Measurements from ENCODE around the gene JMJD1C. TPM values are rescaled to one million over a fixed set of nuclear protein-coding genes. Genes with fewer than 3 reads are reported as not detected.
"Not testable (repeated sequence)": the region's sequence is repeated elsewhere in the genome, so short reads cannot be mapped to it uniquely, and the experiment has no call there.

JMJD1C gene
- total RNA-seq, 1 experiment from 2014 or later = 57.9 TPM

- no peak for DNase-seq (ENCODE audit: low read depth)
Measured at GRCh38 chr10:63261496-63261895, 204.3 kb downstream of the JMJD1C start.

- no peak for DNase-seq (ENCODE audit: low read depth)
Measured at GRCh38 chr10:63260860-63261251, 204.9 kb downstream of the JMJD1C start.

- DNase-seq (ENCODE audit: low read depth) = no peak
Measured at GRCh38 chr10:63260103-63260859, 205.5 kb downstream of the JMJD1C start.

DNA sequence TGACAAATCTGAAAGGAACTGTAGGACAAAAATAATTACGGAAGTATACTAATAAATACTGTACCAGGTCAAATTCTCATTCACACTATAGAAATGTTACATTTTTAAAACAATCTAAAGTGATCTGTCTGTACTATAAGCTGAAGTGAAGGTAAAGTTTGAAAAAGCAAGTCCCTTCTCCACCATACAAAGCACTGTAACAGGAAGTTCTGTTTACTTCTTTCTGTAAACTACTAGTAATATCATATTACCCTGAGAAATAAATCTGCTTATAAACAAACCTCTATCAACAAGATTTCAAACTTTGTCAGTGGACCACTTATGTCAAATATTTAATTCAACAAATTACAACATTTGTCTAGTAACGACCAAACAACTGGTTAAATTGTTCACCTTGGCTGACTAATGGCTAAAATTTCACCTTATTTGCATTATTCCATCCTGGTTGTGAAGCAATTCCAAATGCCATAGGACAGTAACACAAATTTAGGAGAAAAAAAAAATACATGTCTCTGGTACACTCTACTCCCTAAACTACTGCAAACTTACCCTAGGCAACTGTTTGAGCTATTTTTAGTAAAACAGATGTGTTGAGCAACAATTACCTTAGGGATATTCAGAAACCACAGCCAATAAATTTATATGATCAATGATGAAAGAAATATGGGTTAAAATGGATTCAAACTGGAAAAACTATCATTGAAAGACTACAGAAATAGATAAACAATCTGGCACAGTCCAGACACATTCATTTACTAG is 206.7 kb downstream of the JMJD1C start:
- no peak for DNase-seq (ENCODE audit: low read depth)

DNA sequence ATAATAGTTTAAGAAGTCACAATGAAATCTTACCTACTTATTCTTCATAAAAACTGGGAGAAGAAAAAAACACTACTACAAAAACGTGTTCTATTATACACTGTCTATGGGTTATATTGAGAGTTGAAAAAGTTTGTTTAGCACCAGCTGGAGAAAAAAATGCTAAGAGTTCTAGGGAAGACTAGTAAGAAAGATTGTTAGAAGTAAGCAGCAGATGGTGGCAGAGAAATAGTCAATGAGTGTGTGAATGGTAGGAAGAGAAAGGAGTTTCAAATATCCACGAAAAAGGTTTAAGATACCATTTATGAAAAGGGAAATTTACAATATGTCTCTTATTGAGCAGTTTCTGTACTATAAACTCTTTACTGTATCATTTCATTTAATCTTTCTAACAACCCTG is 208.0 kb downstream of the JMJD1C start:
- DNase-seq (ENCODE audit: low read depth) = no peak

DNA sequence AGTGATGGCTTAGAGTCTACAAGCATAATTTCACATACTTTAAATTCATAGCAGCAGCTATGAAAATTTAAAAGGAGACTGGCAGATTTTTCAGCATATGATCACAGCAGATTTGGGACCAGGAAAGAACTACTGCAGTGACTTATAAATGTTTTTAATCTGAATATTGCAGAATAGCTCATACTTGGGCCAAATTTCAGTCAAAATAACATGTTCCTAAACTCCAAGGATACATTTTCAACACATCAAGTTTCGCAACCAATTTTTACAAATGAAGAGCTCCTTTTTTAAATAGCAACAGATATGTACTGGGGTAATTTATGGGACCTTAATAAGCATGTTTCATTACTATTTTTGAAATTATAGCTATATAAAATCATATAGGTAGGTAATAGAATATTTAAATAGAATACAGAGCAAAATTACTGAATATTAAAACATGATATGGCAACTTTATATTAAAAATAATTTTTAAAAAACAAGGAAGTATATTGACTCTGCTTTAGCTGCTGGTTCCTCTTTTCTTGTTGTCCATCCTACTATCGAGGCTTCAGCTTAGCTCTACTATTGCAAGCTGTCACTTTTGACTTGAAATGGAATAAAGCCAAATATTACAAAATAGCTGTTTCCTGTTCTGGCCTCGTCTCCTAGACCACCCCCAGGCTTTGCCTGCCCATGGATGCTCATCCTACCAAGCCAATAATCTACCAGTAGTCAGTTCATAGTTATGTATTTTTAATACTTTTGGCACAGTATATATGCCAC is 209.6 kb downstream of the JMJD1C start:
- DNase-seq (ENCODE audit: low read depth) = no peak

- no peak for DNase-seq (ENCODE audit: low read depth)
Measured at GRCh38 chr10:63255316-63255715, 210.5 kb downstream of the JMJD1C start.

- DNase-seq (ENCODE audit: low read depth) = no peak
Measured at GRCh38 chr10:63253040-63253439, 212.7 kb downstream of the JMJD1C start.

DNA sequence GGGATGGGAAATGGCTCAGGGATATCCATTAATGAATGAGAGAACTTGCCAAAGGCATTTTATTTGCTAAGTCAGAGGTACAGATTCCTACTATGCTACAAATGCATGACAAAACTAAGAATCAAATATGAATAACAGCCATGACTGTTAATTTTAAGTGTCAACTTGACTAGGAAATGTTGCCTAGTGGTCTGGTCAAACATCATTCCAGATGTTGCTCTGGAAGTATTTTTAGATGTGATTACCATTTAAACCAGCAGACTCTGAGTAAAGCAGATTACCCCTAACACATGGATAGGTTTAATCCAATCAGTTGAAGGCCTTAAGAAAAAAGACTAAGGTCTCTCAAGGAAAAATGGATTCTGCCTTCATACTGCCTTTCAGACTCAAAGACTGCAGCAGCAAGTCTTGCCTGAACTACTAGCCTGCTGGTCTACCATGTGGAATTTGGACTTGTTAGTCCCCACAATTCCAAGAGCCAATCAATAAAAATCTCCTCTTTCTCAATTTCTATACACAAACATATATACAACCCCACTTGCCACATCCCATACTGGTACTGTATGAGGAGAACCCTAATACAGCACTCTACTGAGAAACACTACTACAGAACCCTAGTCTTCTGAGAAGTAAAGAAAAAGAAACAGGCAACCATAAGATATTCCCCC is 213.5 kb downstream of the JMJD1C start:
- DNase-seq (ENCODE audit: low read depth) = no peak

- no peak for DNase-seq (ENCODE audit: low read depth)
Measured at GRCh38 chr10:63250032-63250431, 215.7 kb downstream of the JMJD1C start.

DNA sequence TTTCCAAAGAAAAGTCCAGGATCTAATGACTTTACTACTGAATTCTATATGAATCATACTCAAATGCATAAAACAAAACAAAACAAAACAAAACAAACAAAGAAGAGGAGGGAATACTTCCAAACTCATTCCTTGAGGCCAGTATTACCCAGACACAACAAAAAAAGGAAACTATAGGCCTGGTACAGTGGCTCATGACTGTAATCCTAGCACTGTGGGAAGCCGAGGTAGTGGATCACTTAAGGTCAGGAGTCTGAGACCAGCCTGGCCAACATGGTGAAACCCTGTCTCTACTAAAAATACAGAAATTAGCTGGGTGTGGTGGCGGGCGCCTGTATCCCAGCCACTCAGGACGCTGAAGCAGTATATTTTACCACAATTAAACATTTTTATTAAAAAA is 218.0 kb downstream of the JMJD1C start:
- peak; percentile 18 for DNase-seq (ENCODE audit: low read depth)

DNA sequence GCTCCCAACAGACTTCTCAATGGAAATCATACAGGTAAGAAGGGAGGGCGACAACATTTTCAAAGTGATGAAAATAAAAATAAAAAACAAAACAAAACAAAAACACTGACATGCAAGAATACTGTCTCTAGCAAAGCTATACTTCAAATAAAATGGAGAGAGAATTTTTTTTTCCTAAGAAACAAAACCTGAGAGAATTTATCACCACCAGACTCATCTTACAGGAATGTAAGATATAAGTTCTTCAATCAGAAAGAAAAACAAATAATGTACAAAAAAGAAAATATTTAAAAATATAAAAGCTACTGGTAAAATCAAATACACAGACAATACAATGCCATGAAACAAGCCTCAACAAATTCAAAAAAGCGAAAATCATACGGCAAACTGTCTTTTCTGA is 219.4 kb downstream of the JMJD1C start:
- DNase-seq (ENCODE audit: low read depth) = no peak

- DNase-seq (ENCODE audit: low read depth) = no peak
Measured at GRCh38 chr10:63241841-63242281, 223.9 kb downstream of the JMJD1C start.

GRCh38 chr10:63240807-63241206 is 225.0 kb downstream of the JMJD1C start:
- no peak for DNase-seq (ENCODE audit: low read depth)

DNA sequence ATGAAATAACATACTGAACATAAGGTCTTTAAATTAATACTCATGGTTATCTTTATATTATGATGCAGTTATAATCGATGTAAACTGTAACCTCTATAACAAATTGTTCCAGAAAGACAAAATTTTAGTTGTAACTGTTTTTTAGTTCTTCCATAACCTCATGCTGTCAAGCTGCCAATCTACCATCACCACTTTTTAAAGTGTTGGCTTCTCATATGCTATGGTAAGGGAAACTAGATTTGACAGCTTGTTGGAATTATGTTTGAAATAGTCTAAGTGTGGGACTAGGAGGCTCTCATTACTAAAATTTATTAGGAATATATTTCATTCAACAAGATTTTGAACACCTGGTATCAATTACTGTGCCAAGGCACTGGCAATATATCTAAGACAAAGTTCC is 227.3 kb downstream of the JMJD1C start:
- DNase-seq (ENCODE audit: low read depth) = no peak

DNA sequence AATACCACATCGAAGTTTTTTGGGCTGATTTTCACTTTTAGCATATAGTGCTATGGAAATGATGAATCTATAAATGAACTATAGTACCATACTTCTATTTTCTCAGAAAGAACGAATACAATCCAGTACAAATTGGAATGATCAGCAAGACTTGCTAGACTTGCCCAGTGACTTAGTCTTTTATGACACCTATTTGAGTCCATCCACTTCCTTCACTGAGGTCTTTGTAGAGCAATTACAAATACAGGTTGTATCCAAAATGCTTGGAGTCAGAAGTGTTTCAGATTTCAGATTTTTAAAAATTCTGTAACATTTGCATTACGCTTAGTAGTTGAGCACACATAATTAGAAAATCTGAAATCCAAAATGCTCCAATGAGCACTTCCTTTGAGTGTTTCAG is 228.4 kb downstream of the JMJD1C start:
- DNase-seq (ENCODE audit: low read depth) = no peak

GRCh38 chr10:63236113-63236935 is 229.5 kb downstream of the JMJD1C start:
- peak; percentile 70 for DNase-seq (ENCODE audit: low read depth)

DNA sequence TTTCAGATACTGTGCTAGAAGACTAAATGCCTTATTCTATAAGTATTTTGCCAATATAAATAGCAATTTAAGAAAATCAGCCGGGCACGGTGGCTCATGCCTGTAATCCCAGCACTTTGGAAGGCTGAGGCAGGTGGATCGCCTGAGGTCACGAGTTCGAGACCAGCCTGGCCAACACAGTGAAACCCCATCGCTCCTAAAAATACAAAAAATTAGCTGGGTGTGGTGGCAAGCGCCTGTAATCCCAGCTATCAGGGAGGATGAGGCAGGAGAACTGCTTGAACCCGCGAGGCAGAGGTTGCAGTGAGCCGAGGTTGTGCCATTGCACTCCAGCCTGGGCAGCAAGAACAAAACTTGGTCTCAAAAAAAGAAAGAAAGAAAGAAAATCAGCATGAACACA is 230.6 kb downstream of the JMJD1C start:
- not testable (repeated sequence) for DNase-seq (ENCODE audit: low read depth)

DNA sequence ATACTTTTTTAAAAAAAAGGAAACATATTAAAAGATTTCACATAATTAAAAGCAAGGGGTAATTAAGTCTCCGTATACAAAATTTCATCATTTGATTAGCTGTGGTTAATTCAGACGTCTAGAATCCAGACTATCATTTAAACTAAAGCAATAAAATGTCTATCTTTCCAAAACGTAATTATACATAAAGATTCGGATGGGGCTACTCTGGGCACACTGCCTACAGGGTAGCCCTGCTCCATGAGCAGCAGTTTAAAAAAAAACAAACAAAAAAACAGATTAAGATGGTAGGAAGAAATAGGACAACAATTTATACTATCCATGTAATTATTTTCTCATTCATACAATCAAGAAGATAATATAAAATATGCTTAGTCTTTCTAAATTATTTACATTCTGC is 236.6 kb downstream of the JMJD1C start:
- DNase-seq (ENCODE audit: low read depth) = no peak

DNA sequence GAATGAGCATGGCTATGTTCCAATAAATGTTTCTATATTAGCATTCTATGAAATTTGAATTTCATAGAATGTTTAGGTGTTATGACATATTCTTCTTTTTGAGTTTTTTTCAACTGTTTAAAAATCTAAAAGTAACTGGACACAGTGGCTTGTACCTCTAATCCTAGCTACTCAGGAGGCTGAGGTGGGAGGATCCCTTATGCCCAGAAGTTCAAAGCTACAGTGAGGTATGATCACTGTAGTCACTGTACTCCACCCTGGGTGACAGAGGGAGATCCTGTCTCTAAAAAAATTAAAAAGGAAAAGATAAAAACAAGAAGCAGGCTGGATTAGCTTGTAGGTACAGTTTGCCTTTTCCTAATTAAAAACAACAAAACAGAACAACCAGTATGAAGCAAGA is 237.5 kb downstream of the JMJD1C start:
- DNase-seq (ENCODE audit: low read depth) = no peak

All from Daoy (cell line).